HG03139 (cell line): ENCODE measurements around the gene ZNF624.
"Not testable (repeated sequence)": the region's sequence is repeated elsewhere in the genome, so short reads cannot be mapped to it uniquely, and the experiment has no call there.

Experiments used
- ATAC-seq: cut with Tn5 transposase; IDR thresholded peaks from one replicate; pipeline ENCODE4 v1.9.1; 2021; ENCODE audit not compliant: unreplicated experiment

Gene ZNF624

GRCh38 chr17:16653367-16654041, at the start of gene ZNF624:
TSS of gene ZNF624 (minus strand) at chr17:16653850.
- ATAC-seq, result peak; percentile 83

- ATAC-seq, result not testable (repeated sequence)
Measured at GRCh38 chr17:16697603-16698002, 44.0 kb upstream of the ZNF624 start.

GRCh38 chr17:16690447-16690846, 36.8 kb upstream of the ZNF624 start:
- not testable (repeated sequence) for ATAC-seq

- ATAC-seq, result not testable (repeated sequence)
Measured at GRCh38 chr17:16689731-16690281, 36.2 kb upstream of the ZNF624 start, which contains the start of gene CCDC144A. TSS of gene CCDC144A (plus strand) at chr17:16690241. CDS start at chr17:16690401, 160 bp downstream.

- not testable (repeated sequence) for ATAC-seq
Measured at GRCh38 chr17:16687151-16687550, 33.5 kb upstream of the ZNF624 start.

- ATAC-seq, result not testable (repeated sequence)
Measured at GRCh38 chr17:16686019-16686418, 32.4 kb upstream of the ZNF624 start.

GRCh38 chr17:16683290-16684138, 29.9 kb upstream of the ZNF624 start:
- ATAC-seq, result not testable (repeated sequence)

- ATAC-seq, result no peak
Measured at GRCh38 chr17:16676676-16677268, 23.1 kb upstream of the ZNF624 start.

- ATAC-seq, result not testable (repeated sequence)
Measured at GRCh38 chr17:16666907-16667636, 13.4 kb upstream of the ZNF624 start.

- not testable (repeated sequence) for ATAC-seq
Measured at GRCh38 chr17:16666553-16666906, 12.9 kb upstream of the ZNF624 start.

- ATAC-seq, result no peak
Measured at GRCh38 chr17:16662936-16663335, 9.3 kb upstream of the ZNF624 start.

- no peak for ATAC-seq
Measured at GRCh38 chr17:16661217-16661616, 7.6 kb upstream of the ZNF624 start.

GRCh38 chr17:16652847-16653366, 743 bp downstream of the ZNF624 start:
- no peak for ATAC-seq

GRCh38 chr17:16652252-16652651, 1.4 kb downstream of the ZNF624 start:
- ATAC-seq, result no peak

- ATAC-seq, result no peak
Measured at GRCh38 chr17:16649585-16649984, 4.1 kb downstream of the ZNF624 start.

GRCh38 chr17:16639438-16639837, 14.2 kb downstream of the ZNF624 start:
- no peak for ATAC-seq

- no peak for ATAC-seq
Measured at GRCh38 chr17:16623282-16623681, 30.4 kb downstream of the ZNF624 start.

- ATAC-seq, result no peak
Measured at GRCh38 chr17:16622540-16623277, 30.9 kb downstream of the ZNF624 start.

GRCh38 chr17:16617481-16618060, 36.1 kb downstream of the ZNF624 start:
- no peak for ATAC-seq
